ENCODE data around the gene PLEKHM3. TPM values are rescaled to one million over a fixed set of nuclear protein-coding genes. Genes with fewer than 3 reads are reported as not detected.

PLEKHM3 gene
- total RNA-seq, 4 donors from 2014 or later, result 5.6 to 8.8 (median 6.8) TPM

- H3K27ac ChIP-seq, result no peak overlapping the region
- H3K9me3 ChIP-seq, result no peaks in the 10 kb centered on the region
- peaks cover 0 to 9% of the 10 kb centered on the region in 2 donors for H3K36me3 ChIP-seq
- H3K4me3 ChIP-seq, result no peak overlapping the region
- ATAC-seq, result no peak
- no peak for DNase-seq
- intact Hi-C loops (cut with DNase I; ENCODE audit: low total_unique reads), result no loop called here
- H3K4me1 ChIP-seq, result peaks cover 16 to 19% of the 10 kb centered on the region in 2 donors
- in situ Hi-C loops (cut with MboI; ENCODE audit: low sequenced_read_pairs in 4 of 4), result no loop called here
- H3K27me3 ChIP-seq, result no peaks in the 10 kb centered on the region
- no peak for TF ChIP-seq POLR2A (IDR thresholded peaks at IDR 0.05)
- TF ChIP-seq CTCF (IDR thresholded peaks at IDR 0.05 in 4 of 5, conservative IDR thresholded peaks at IDR 0.05 in 1 of 5), result no peak
These were observed 199.3 kb downstream of the PLEKHM3 start for GRCh38 chr2:207825978-207826377.

GRCh38 chr2:207825045-207825954 lies 200.0 kb downstream of the PLEKHM3 start:
- Histone ChIP-seq H3K9me3 (no peaks in the 10 kb centered on the region), H3K27ac (peak overlapping the region in 2 of 4 donors; percentile 28 to 35), H3K4me1 (peaks cover 16 to 22% of the 10 kb centered on the region in 2 donors), H3K4me3 (peak overlapping the region in 2 of 4 donors; percentile 18 to 19), H3K36me3 (peaks cover 0 to 9% of the 10 kb centered on the region in 2 donors), H3K27me3 (no peaks in the 10 kb centered on the region)
- DNase-seq, result no peak
- intact Hi-C loops (cut with DNase I; ENCODE audit: low total_unique reads) (no loop called here), in situ Hi-C loops (cut with MboI; ENCODE audit: low sequenced_read_pairs in 4 of 4) (no loop called here)
- TF ChIP-seq POLR2A (IDR thresholded peaks at IDR 0.05), result no peak
- TF ChIP-seq CTCF (IDR thresholded peaks at IDR 0.05 in 4 of 5, conservative IDR thresholded peaks at IDR 0.05 in 1 of 5), result no peak
- ATAC-seq, result peak in 1 of 2 donors; percentile 61

DNA sequence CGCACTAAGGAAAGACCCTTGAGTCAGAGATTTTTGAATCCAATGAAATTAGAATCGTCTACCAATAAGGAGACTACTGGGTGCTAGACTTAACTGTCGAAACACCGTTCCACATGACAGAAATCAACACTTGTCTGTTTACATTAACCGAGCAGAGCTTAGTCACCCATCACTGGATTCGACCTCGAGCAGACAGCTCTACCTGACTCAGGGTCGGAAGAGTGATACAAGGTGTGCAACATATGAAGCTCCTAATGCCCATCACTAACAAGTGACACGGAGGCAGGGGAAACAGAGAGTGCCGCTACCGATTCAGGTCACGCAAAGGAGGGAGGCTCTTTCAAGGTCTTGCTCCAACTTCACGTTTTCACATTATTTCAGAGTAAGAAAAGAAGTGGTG lies 201.5 kb downstream of the PLEKHM3 start:
- no peak for DNase-seq
- no peak for ATAC-seq
- in situ Hi-C loops (cut with MboI; ENCODE audit: low sequenced_read_pairs in 4 of 4), result no loop called here
- Histone ChIP-seq H3K27me3 (no peaks in the 10 kb centered on the region), H3K27ac (no peak overlapping the region), H3K9me3 (no peaks in the 10 kb centered on the region), H3K36me3 (peaks cover 0 to 9% of the 10 kb centered on the region in 2 donors), H3K4me3 (no peak overlapping the region), H3K4me1 (peaks cover 16 to 25% of the 10 kb centered on the region in 2 donors)
- TF ChIP-seq POLR2A (IDR thresholded peaks at IDR 0.05), result no peak
- intact Hi-C loops (cut with DNase I; ENCODE audit: low total_unique reads), result no loop called here

DNA sequence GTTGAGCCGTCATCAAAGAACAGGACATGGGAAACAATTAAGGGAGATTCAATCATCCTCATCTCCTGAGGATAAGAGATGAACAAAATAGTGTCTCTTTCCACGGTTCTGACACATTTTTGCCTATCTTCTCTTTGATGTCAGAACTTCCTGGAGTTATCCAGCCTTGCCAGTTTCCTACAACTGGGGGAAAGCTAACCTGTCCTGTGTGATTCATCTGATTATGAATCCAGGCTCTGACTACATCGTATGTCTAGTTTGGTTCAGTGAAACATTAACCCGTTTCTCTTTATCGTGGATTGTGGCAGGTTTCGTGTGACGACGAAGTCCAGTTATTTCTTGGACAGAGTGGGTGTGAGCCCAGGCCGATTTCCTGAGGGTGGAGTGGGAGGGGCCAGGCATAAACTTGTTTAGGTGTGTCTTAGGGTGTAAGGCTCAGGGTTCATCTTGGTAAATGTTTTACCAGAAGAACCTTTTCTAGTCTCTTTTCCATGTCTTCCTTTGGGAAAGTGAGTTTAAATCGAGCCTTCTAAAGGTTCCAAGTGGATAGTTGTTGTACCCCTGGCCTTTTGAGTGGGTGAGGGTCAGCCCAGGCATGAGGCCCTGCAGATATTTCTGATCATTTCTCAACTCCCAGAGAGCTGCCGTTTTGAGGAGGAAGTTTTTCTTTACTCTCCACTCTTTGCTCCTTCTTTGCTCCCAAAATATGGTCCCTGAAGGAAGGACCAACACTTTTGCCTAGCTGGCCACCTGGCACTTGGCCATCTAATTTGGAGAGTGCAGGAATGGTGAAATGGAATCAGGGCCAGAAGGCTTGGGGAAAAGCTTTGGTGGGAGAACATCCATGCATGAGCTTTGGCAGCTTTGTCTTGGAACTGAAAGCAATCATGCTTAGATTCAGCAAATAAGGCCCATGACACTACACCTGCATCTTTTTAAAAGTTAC lies 205.2 kb downstream of the PLEKHM3 start:
- Histone ChIP-seq H3K4me3 (no peak overlapping the region), H3K9me3 (no peaks in the 10 kb centered on the region), H3K36me3 (no peaks in the 10 kb centered on the region), H3K27me3 (no peaks in the 10 kb centered on the region), H3K4me1 (peaks cover 7 to 16% of the 10 kb centered on the region in 2 donors), H3K27ac (no peak overlapping the region)
- intact Hi-C loops (cut with DNase I; ENCODE audit: low total_unique reads), result no loop called here
- no peak for ATAC-seq
- TF ChIP-seq CTCF (IDR thresholded peaks at IDR 0.05 in 4 of 5, conservative IDR thresholded peaks at IDR 0.05 in 1 of 5), result no peak
- no peak for TF ChIP-seq POLR2A (IDR thresholded peaks at IDR 0.05)
- in situ Hi-C loops (cut with MboI; ENCODE audit: low sequenced_read_pairs in 4 of 4), result no loop called here
- DNase-seq, result no peak

Measured in gastrocnemius medialis (tissue), 4 donors.